SH-SY5Y (cell line): ENCODE results near the gene EGFR.

ENCODE experiments used
- GATA2 ChIP-seq: IDR thresholded peaks from 2 replicates; pipeline ENCODE4 v1.6.1; 2011; ENCODE audit warnings: mild to moderate bottlenecking, low read depth, low read length
- GATA3 ChIP-seq: IDR thresholded peaks from 2 replicates; pipeline ENCODE4 v1.6.1; 2011; ENCODE audit warnings: low read depth, mild to moderate bottlenecking, low read length, moderate library complexity

Gene EGFR

GRCh38 chr7:55018361-55019190 lies at the start of gene EGFR:
EGFR (plus strand) TSS chr7:55019017; CDS start chr7:55019278, 261 bp downstream.
- no peak for TF ChIP-seq GATA3
- no peak for TF ChIP-seq GATA2

GRCh38 chr7:54969208-54969967 lies 49.4 kb upstream of the EGFR start:
- TF ChIP-seq GATA3 (no peak), GATA2 (no peak)

DNA sequence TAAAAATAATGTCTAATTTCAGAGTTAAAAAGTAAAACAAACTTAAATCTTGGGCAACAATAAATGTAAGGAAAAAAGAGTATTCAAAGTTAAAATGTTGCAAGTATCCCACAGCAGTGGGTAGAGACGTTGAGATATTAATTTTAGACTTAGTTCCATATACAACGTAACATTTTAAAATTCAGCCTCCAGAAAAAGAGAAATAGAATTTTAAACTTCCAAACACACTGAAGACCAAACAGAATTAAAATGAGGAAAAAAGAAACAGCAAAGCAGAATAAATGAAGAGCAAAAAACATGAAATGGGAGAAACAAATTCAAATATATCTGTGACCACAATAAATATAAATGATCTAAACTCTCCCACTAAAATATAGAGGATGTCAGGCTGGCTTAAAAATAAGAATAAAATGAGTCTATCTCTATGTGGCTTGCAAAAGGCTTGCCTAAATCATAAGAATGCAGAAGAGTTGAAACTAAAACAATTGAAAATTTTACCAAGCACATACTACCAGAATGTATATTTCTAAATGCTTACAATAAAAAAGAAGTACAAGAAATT lies 46.0 kb upstream of the EGFR start:
- no peak for TF ChIP-seq GATA3
- TF ChIP-seq GATA2, result no peak

- TF ChIP-seq GATA3 (no peak), GATA2 (no peak)
Measured at GRCh38 chr7:54978364-54979116, 40.3 kb upstream of the EGFR start.

GRCh38 chr7:54980521-54980920 lies 38.3 kb upstream of the EGFR start:
- TF ChIP-seq GATA2 (no peak), GATA3 (no peak)

DNA sequence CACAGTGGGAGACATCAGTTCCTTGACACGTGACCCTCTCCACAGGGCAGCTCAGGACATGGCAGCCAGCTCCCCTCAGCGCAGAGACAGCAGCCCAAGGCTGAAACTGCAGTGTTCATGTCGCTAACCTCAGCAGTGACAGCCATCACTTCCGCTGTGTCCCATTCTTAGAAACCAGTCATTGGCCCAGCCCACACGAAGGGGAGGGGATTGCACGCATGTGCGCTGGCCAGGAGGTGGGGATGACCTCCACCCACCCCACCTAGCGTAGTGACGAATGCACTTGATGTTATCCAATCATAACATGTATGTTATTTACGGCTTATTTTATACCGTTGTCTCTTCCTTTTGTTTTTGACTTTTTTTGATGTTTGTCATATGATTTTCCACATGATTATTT lies 36.9 kb upstream of the EGFR start:
- TF ChIP-seq GATA2 (no peak), GATA3 (no peak)

- TF ChIP-seq GATA3, result no peak
Measured at GRCh38 chr7:54985426-54986330, 33.1 kb upstream of the EGFR start.

GRCh38 chr7:54986716-54987115 lies 32.1 kb upstream of the EGFR start:
- TF ChIP-seq GATA2 (no peak), GATA3 (no peak)

DNA sequence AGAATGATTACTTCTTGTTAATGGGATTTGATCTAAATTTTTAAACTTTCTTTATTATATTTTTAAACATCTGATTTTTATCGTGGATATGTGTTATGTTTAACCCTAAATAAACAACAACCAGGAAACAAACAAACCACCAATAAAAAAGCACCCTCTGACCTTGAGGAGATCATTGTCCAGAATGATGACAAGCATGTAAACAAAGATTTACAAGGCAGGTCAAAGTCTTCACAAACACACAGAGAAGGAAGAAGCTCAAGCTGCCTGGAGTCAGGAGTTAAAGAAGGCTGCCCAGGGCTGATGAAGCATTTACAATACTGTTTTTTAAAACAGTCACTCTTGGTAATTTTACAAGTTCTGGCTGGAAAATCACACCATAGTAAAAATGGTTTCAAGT lies 31.0 kb upstream of the EGFR start:
- TF ChIP-seq GATA2 (no peak), GATA3 (no peak)

DNA sequence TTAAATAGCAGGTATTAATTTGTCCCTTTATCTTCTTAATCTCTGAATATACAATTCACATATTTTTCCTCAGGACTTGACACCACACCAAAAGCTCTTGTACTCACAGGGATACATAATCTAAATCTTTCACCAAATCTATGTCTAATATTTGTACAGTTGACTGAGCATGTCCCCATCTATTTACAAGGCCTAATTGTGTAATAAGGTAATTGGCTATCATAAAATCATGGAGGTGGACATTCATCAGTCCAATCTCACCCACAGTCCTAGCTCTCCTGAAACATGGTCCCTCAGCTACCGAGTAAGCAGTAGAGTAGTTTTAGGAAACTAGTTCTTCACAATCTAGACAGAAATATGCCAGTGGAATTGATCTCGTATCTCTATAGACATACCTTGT lies 30.3 kb upstream of the EGFR start:
- TF ChIP-seq GATA3 (no peak), GATA2 (no peak)

GRCh38 chr7:54989453-54990225 lies 29.2 kb upstream of the EGFR start:
- TF ChIP-seq GATA2, result no peak
- no peak for TF ChIP-seq GATA3

- no peak for TF ChIP-seq GATA2
- no peak for TF ChIP-seq GATA3
Measured at GRCh38 chr7:54991341-54991740, 27.5 kb upstream of the EGFR start.
